NCI-H2029 treated with DMSO at 0.1 percent for 48 hours (cell line): ENCODE measurements around the gene CBX2.

Experiments
- DNase-seq: peaks from one replicate; lab custom pipeline; 2025; lab: John Stamatoyannopoulos, UW

The CBX2 gene

GRCh38 chr17:79777894-79778503, at the start of gene CBX2:
Gene CBX2 (plus strand): TSS chr17:79778148. CDS start chr17:79778236, 88 bp downstream.
- no peak for DNase-seq

- DNase-seq, result peak; percentile 77
These were observed 49.6 kb upstream of the CBX2 start for GRCh38 chr17:79728169-79728907.

- DNase-seq, result no peak
These were observed 49.0 kb upstream of the CBX2 start for GRCh38 chr17:79728908-79729471.

- no peak for DNase-seq
These were observed 48.2 kb upstream of the CBX2 start for GRCh38 chr17:79729761-79730160.

GRCh38 chr17:79730437-79730768, 47.5 kb upstream of the CBX2 start:
- DNase-seq, result no peak

- DNase-seq, result no peak
These were observed 47.0 kb upstream of the CBX2 start, which contains the start of gene ENPP7 for GRCh38 chr17:79730769-79731483. Gene ENPP7 (plus strand): TSS chr17:79730943. CDS start chr17:79731140, 197 bp downstream.

GRCh38 chr17:79732254-79732653, 45.7 kb upstream of the CBX2 start:
- DNase-seq, result no peak

- DNase-seq, result no peak
These were observed 44.9 kb upstream of the CBX2 start for GRCh38 chr17:79732804-79733691.

- no peak for DNase-seq
These were observed 44.3 kb upstream of the CBX2 start for GRCh38 chr17:79733692-79734070.

- DNase-seq, result no peak
These were observed 42.9 kb upstream of the CBX2 start for GRCh38 chr17:79735096-79735495.

- DNase-seq, result no peak
These were observed 40.7 kb upstream of the CBX2 start for GRCh38 chr17:79737046-79737921.

GRCh38 chr17:79737922-79738578, 39.9 kb upstream of the CBX2 start:
- DNase-seq, result no peak

GRCh38 chr17:79738643-79739042, 39.3 kb upstream of the CBX2 start:
- no peak for DNase-seq

GRCh38 chr17:79739148-79740062, 38.5 kb upstream of the CBX2 start:
- no peak for DNase-seq

GRCh38 chr17:79740413-79740812, 37.5 kb upstream of the CBX2 start:
- no peak for DNase-seq

- DNase-seq, result no peak
These were observed 36.6 kb upstream of the CBX2 start for GRCh38 chr17:79741401-79741750.

GRCh38 chr17:79741751-79742588, 36.0 kb upstream of the CBX2 start:
- no peak for DNase-seq

GRCh38 chr17:79742589-79742918, 35.4 kb upstream of the CBX2 start:
- DNase-seq, result no peak
